ENCODE results near the gene SPSB4.

GRCh38 chr3:141128126-141128777 is 77.1 kb downstream of the SPSB4 start:
- no peak for TF ChIP-seq CTCF (IDR thresholded peaks at IDR 0.05 in 2 of 3, conservative IDR thresholded peaks at IDR 0.05 in 1 of 3; ENCODE audit: control insufficient read depth in 2 of 3, extremely low read depth in 1 of 3, insufficient read depth in 1 of 3, low read depth in 3 of 3, low read length in 3 of 3)
- TF ChIP-seq POU2F2 (IDR thresholded peaks at IDR 0.05; ENCODE audit: borderline replicate concordance, low read depth, low read length): no peak
- TF ChIP-seq STAT1 (conservative IDR thresholded peaks at IDR 0.05): no peak
- no peak for TF ChIP-seq PBX3 (IDR thresholded peaks at IDR 0.05; ENCODE audit: insufficient replicate concordance, low read depth, low read length)
- TF ChIP-seq EP300 (IDR thresholded peaks at IDR 0.05; ENCODE audit: borderline replicate concordance in 1 of 2, control insufficient read depth in 1 of 2, low read depth in 2 of 2, low read length in 2 of 2): no peak
- no peak for TF ChIP-seq POLR2AphosphoS5 (IDR thresholded peaks at IDR 0.05; ENCODE audit: low read length)
- no peak for TF ChIP-seq BHLHE40 (IDR thresholded peaks at IDR 0.05; ENCODE audit: borderline replicate concordance in 1 of 2, low read depth in 2 of 2, low read length in 1 of 2)
- no peak for TF ChIP-seq USF2 (IDR thresholded peaks at IDR 0.05; ENCODE audit: borderline replicate concordance, low read depth, low read length)
- TF ChIP-seq SREBF2 (IDR thresholded peaks at IDR 0.05; ENCODE audit: low read length): no peak
- TF ChIP-seq ZBTB33 (IDR thresholded peaks at IDR 0.05): no peak

Measured in GM12878 (cell line).